Trophoblast cell (in vitro differentiated cells and primary cell): ENCODE measurements around the gene ADAD1.

Experiments
- DNase-seq, 2 donors: peaks; one replicate each; pipeline ENCODE4 v3.0.0-alpha.2; 2016
- H2AFZ ChIP-seq: 2 replicates; pipeline ENCODE4 v1.6.1; 2013; ENCODE audit warnings: low read length, moderate library complexity, mild to moderate bottlenecking; ENCODE audit not compliant: insufficient read depth, poor library complexity
- H2AK5ac ChIP-seq: 2 replicates; pipeline ENCODE4 v1.6.1; 2013; ENCODE audit warnings: mild to moderate bottlenecking, low read length
- H2BK120ac ChIP-seq: 2 replicates; pipeline ENCODE4 v1.6.1; 2013; ENCODE audit warnings: low read length, mild to moderate bottlenecking, moderate library complexity; ENCODE audit not compliant: insufficient read depth, poor library complexity
- H2BK12ac ChIP-seq: 2 replicates; pipeline ENCODE4 v1.6.1; 2013; ENCODE audit warnings: mild to moderate bottlenecking, low read length, moderate library complexity
- H2BK5ac ChIP-seq: 2 replicates; pipeline ENCODE4 v1.6.1; 2013; ENCODE audit warnings: low read length, low read depth, moderate library complexity, mild to moderate bottlenecking; ENCODE audit not compliant: poor library complexity
- H3K14ac ChIP-seq: 2 replicates; pipeline ENCODE4 v1.6.1; 2013; ENCODE audit warnings: mild to moderate bottlenecking, low read length
- H3K18ac ChIP-seq: 2 replicates; pipeline ENCODE4 v1.6.1; 2013; ENCODE audit warnings: mild to moderate bottlenecking, low read length
- H3K23ac ChIP-seq: 2 replicates; pipeline ENCODE4 v1.6.1; 2013; ENCODE audit warnings: low read length
- H3K27ac ChIP-seq: 2 replicates; pipeline ENCODE4 v1.5.1; 2013; ENCODE audit warnings: low read depth, mild to moderate bottlenecking, inconsistent platforms, low read length, moderate library complexity
- H3K27me3 ChIP-seq: 2 replicates; pipeline ENCODE4 v1.6.1; 2013; ENCODE audit warnings: inconsistent platforms, mild to moderate bottlenecking, low read length, moderate library complexity; ENCODE audit not compliant: insufficient read depth
- H3K36me3 ChIP-seq, 2 experiments: 1 replicate in 1 of 2; 2 replicates in 1 of 2; pipeline ENCODE4 v1.6.1; 2013; ENCODE audit warnings: low read length in 2 of 2, mild to moderate bottlenecking in 2 of 2, moderate library complexity in 1 of 2; ENCODE audit not compliant: insufficient read depth in 2 of 2, control insufficient read depth in 1 of 2
- H3K4ac ChIP-seq: 2 replicates; pipeline ENCODE4 v1.6.1; 2013; ENCODE audit warnings: low read depth, mild to moderate bottlenecking, low read length, moderate library complexity
- H3K4me1 ChIP-seq, 2 experiments: 1 replicate in 1 of 2; 2 replicates in 1 of 2; pipeline ENCODE4 v1.6.1; 2013; ENCODE audit warnings: low read length in 2 of 2, mild to moderate bottlenecking in 2 of 2, moderate library complexity in 1 of 2; ENCODE audit not compliant: insufficient read depth in 2 of 2, control insufficient read depth in 1 of 2
- H3K4me2 ChIP-seq: 2 replicates; pipeline ENCODE4 v1.6.1; 2013; ENCODE audit warnings: inconsistent platforms, mild to moderate bottlenecking, low read length, moderate library complexity
- H3K4me3 ChIP-seq: 2 replicates; pipeline ENCODE4 v1.5.1; 2013; ENCODE audit warnings: mild to moderate bottlenecking, low read depth, low read length, inconsistent platforms
- H3K79me1 ChIP-seq: one replicate; pipeline ENCODE4 v1.6.1; 2013; ENCODE audit warnings: low read length
- H3K79me2 ChIP-seq: 2 replicates; pipeline ENCODE4 v1.6.1; 2013; ENCODE audit warnings: low read length, mild to moderate bottlenecking; ENCODE audit not compliant: control insufficient read depth, insufficient read depth, poor library complexity
- H3K9ac ChIP-seq: 2 replicates; pipeline ENCODE4 v1.6.1; 2013; ENCODE audit warnings: mild to moderate bottlenecking, low read length
- H3K9me3 ChIP-seq: 2 replicates; pipeline ENCODE4 v1.6.1; 2013; ENCODE audit warnings: low read depth, mild to moderate bottlenecking, control low read depth, inconsistent platforms, low read length; ENCODE audit not compliant: insufficient read depth
- H4K12ac ChIP-seq: 2 replicates; pipeline ENCODE4 v1.6.1; 2013; ENCODE audit warnings: low read depth, mild to moderate bottlenecking, low read length, moderate library complexity
- H4K8ac ChIP-seq: 2 replicates; pipeline ENCODE4 v1.6.1; 2013; ENCODE audit warnings: low read depth, mild to moderate bottlenecking, low read length, moderate library complexity
- H4K91ac ChIP-seq: one replicate; pipeline ENCODE4 v1.6.1; 2013; ENCODE audit warnings: low read depth, mild to moderate bottlenecking, low read length, moderate library complexity
- WGBS: extraction: QIAGEN DNeasy Blood & Tissue Kit; methylation state at CpG from one replicate; pipeline ENCODE4 v1.1.7; 2013; ENCODE audit warnings: missing lambda C conversion rate; ENCODE audit not compliant: insufficient read length, insufficient coverage; ENCODE audit errors: extremely low coverage; 5-methylcytosine and 5-hydroxymethylcytosine counted together

Gene ADAD1

DNA sequence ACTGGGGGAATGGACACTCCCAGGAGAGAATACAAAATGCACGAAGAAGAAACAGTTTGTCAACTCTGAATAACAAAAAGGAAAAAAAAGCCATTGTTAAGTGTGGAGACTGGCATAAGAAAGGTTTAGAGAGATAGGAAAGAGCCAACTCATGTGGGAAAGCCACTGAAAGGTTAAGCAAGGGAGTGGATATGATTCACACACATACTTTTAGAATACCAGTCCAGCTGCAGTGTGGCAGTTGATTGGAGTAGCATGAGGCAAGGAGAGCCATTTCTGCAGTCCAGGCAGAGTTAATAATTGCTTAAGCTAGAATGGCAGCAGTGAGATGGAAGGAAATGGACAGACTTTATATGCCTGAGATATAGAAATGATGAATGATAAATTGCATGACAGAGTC lies 36.9 kb upstream of the ADAD1 start:
- no peaks in the 10 kb centered on the region for H3K79me2 ChIP-seq
- DNase-seq = peak; percentile 57 to 76
- H3K18ac ChIP-seq = no peak overlapping the region
- no peaks in the 10 kb centered on the region for H3K4me1 ChIP-seq
- H3K4me2 ChIP-seq = no peak overlapping the region
- H4K91ac ChIP-seq = no peak overlapping the region
- H3K36me3 ChIP-seq = peaks cover 0 to 1% of the 10 kb centered on the region in 2 experiments
- no peak overlapping the region for H3K23ac ChIP-seq
- no peak overlapping the region for H2AK5ac ChIP-seq
- no peak overlapping the region for H4K12ac ChIP-seq
- H3K9ac ChIP-seq = no peak overlapping the region
- H2BK5ac ChIP-seq = no peak overlapping the region
- H2BK120ac ChIP-seq = no peak overlapping the region
- H4K8ac ChIP-seq = no peak overlapping the region
- no peaks in the 10 kb centered on the region for H3K27me3 ChIP-seq
- no peak overlapping the region for H3K4ac ChIP-seq
- H2BK12ac ChIP-seq = no peak overlapping the region
- no peaks in the 10 kb centered on the region for H3K79me1 ChIP-seq
- no peak overlapping the region for H3K27ac ChIP-seq
- no peak overlapping the region for H3K4me3 ChIP-seq
- no peak overlapping the region for H3K14ac ChIP-seq
- H2AFZ ChIP-seq = no peak overlapping the region
- H3K9me3 ChIP-seq = no peaks in the 10 kb centered on the region
- WGBS = no CpG with 5 or more reads among the region's 1 CpG

GRCh38 chr4:122346036-122346435 lies 32.8 kb upstream of the ADAD1 start:
- no peak overlapping the region for H3K27ac ChIP-seq
- no peaks in the 10 kb centered on the region for H3K27me3 ChIP-seq
- H3K79me2 ChIP-seq = no peaks in the 10 kb centered on the region
- H2AK5ac ChIP-seq = no peak overlapping the region
- H3K4ac ChIP-seq = no peak overlapping the region
- H2BK120ac ChIP-seq = no peak overlapping the region
- H2AFZ ChIP-seq = no peak overlapping the region
- no peak overlapping the region for H3K9ac ChIP-seq
- H2BK5ac ChIP-seq = no peak overlapping the region
- no peak for DNase-seq
- H3K36me3 ChIP-seq = peaks cover 0 to 8% of the 10 kb centered on the region in 2 experiments
- H3K23ac ChIP-seq = no peak overlapping the region
- H3K9me3 ChIP-seq = no peaks in the 10 kb centered on the region
- no peak overlapping the region for H4K12ac ChIP-seq
- H3K4me1 ChIP-seq = no peaks in the 10 kb centered on the region
- H4K91ac ChIP-seq = no peak overlapping the region
- H3K18ac ChIP-seq = no peak overlapping the region
- H3K14ac ChIP-seq = no peak overlapping the region
- no peak overlapping the region for H4K8ac ChIP-seq
- H3K4me3 ChIP-seq = no peak overlapping the region
- no peak overlapping the region for H2BK12ac ChIP-seq
- H3K4me2 ChIP-seq = no peak overlapping the region
- WGBS = no CpG with 5 or more reads among the region's 1 CpG
- H3K79me1 ChIP-seq = no peaks in the 10 kb centered on the region

DNA sequence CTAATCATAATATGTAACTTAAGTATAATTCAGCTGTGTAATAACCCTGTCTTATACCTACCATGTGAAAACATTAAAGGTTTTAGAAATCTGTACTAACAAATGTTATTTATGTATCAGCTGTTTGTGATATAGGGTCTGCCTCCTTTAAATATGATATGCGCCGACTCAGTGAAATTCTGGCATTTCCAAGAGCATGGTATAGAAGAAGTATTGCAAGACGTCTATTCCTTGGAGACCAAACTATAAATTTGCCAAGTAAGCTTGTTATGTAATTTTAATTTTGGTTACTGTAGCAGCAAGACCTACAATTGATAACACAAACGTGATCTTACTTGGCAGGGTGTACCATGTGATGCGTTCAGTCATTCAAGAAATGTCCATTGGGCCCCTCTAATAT lies 32.3 kb upstream of the ADAD1 start:
- no peaks in the 10 kb centered on the region for H3K9me3 ChIP-seq
- H3K23ac ChIP-seq = no peak overlapping the region
- no peaks in the 10 kb centered on the region for H3K4me1 ChIP-seq
- H4K12ac ChIP-seq = no peak overlapping the region
- H3K79me1 ChIP-seq = no peaks in the 10 kb centered on the region
- no peak overlapping the region for H3K4ac ChIP-seq
- no peak overlapping the region for H3K4me3 ChIP-seq
- H3K36me3 ChIP-seq = peaks cover 0 to 8% of the 10 kb centered on the region in 2 experiments
- H3K27me3 ChIP-seq = no peaks in the 10 kb centered on the region
- no peak overlapping the region for H2BK12ac ChIP-seq
- no peak overlapping the region for H2AK5ac ChIP-seq
- no peak overlapping the region for H4K91ac ChIP-seq
- H3K9ac ChIP-seq = no peak overlapping the region
- H3K79me2 ChIP-seq = no peaks in the 10 kb centered on the region
- no peak overlapping the region for H3K4me2 ChIP-seq
- H3K27ac ChIP-seq = no peak overlapping the region
- no peak overlapping the region for H3K14ac ChIP-seq
- no peak overlapping the region for H2AFZ ChIP-seq
- no peak for DNase-seq
- no peak overlapping the region for H2BK5ac ChIP-seq
- no peak overlapping the region for H2BK120ac ChIP-seq
- WGBS = no CpG with 5 or more reads among the region's 5 CpGs
- H3K18ac ChIP-seq = no peak overlapping the region
- H4K8ac ChIP-seq = no peak overlapping the region

GRCh38 chr4:122356317-122356808 lies 22.4 kb upstream of the ADAD1 start:
- Histone ChIP-seq H3K23ac (no peak overlapping the region), H2BK120ac (no peak overlapping the region), H3K79me1 (no peaks in the 10 kb centered on the region), H3K18ac (no peak overlapping the region), H3K9ac (no peak overlapping the region), H3K36me3 (peaks cover 0 to 5% of the 10 kb centered on the region in 2 experiments), H2BK12ac (no peak overlapping the region), H4K91ac (no peak overlapping the region), H3K14ac (no peak overlapping the region), H3K79me2 (no peaks in the 10 kb centered on the region), H2AFZ (no peak overlapping the region), H3K4me2 (no peak overlapping the region), H3K27ac (no peak overlapping the region), H2BK5ac (no peak overlapping the region), H4K8ac (no peak overlapping the region), H3K4me1 (no peaks in the 10 kb centered on the region), H3K9me3 (no peaks in the 10 kb centered on the region), H3K4me3 (no peak overlapping the region), H4K12ac (no peak overlapping the region), H2AK5ac (no peak overlapping the region), H3K27me3 (no peaks in the 10 kb centered on the region), H3K4ac (no peak overlapping the region)
- DNase-seq = no peak
